B cell (primary cell): ENCODE measurements around the gene RBMS3. TPM values are rescaled to one million over a fixed set of nuclear protein-coding genes. Genes with fewer than 3 reads are reported as not detected.

Experiments used
- ATAC-seq: fragments of 200-7000 bp; cut with Tn5 transposase; one replicate; pipeline ENCODE4 v1.10.0; 2021; ENCODE audit warnings: low read depth, mild to moderate bottlenecking, moderate number of reproducible peaks, moderate library complexity
- CTCF ChIA-PET: fragments of 350-600 bp; sonication (Branson Sonifier 250); formaldehyde crosslinking; loops from one replicate; lab custom pipeline; 2021; ENCODE audit warnings: antibody characterized with exemption, inconsistent platforms; lab: Charles Lee
- POLR2A ChIA-PET: fragments of 350-600 bp; sonication (Branson Sonifier 250); formaldehyde crosslinking; loops from one replicate; lab custom pipeline; 2021; ENCODE audit warnings: antibody characterized with exemption; lab: Charles Lee
- DNase-seq: peaks from one replicate; pipeline ENCODE4 v3.0.0; 2013
- H2AFZ ChIP-seq: 2 replicates; pipeline ENCODE4 v1.6.1; 2012; ENCODE audit warnings: mild to moderate bottlenecking, low read depth, low read length; ENCODE audit not compliant: insufficient read depth, poor library complexity, severe bottlenecking
- H3K27ac ChIP-seq, 2 donors: 1 replicate in 1 of 2; 2 replicates in 1 of 2; pipeline ENCODE4 v1.5.1; 2012 to 2013; ENCODE audit warnings: low read length in 2 of 2, mild to moderate bottlenecking in 2 of 2, moderate library complexity in 1 of 2
- H3K27me3 ChIP-seq, 4 experiments: fragments of 200-600 bp in 1 of 4; sonication (generic) in 1 of 4; replicated peaks in 1 of 4; 1 replicate in 2 of 4; 2 replicates in 2 of 4; pipeline versions ENCODE4 v1.6.1 to v1.7.0; 2013 to 2016; ENCODE audit warnings: low read length in 3 of 4, mild to moderate bottlenecking in 2 of 4, mixed read lengths in 1 of 4, moderate library complexity in 1 of 4; ENCODE audit not compliant: insufficient read depth in 4 of 4, control insufficient read depth in 3 of 4; ENCODE audit errors: control extremely low read depth in 1 of 4
- H3K36me3 ChIP-seq, 2 experiments: replicated peaks in 1 of 2; 1 replicate in 1 of 2; 2 replicates in 1 of 2; pipeline versions ENCODE4 v1.6.1 to v1.7.1; 2013; ENCODE audit warnings: low read length in 1 of 2; ENCODE audit not compliant: insufficient read depth in 2 of 2, control insufficient read depth in 1 of 2; ENCODE audit errors: control extremely low read depth in 1 of 2, extremely low read depth in 1 of 2
- H3K4me1 ChIP-seq, 2 donors: fragments of 200-600 bp in 1 of 2; sonication (generic) in 1 of 2; 1 replicate in 1 of 2; 2 replicates in 1 of 2; pipeline versions ENCODE4 v1.5.1 to v1.6.1; 2013 to 2017; ENCODE audit warnings: low read length in 2 of 2; ENCODE audit not compliant: control insufficient read depth in 2 of 2, insufficient read depth in 2 of 2
- H3K4me2 ChIP-seq: replicated peaks from 2 replicates; pipeline ENCODE3; 2012; ENCODE audit warnings: mild to moderate bottlenecking, low read depth, low read length; ENCODE audit not compliant: poor library complexity, severe bottlenecking
- H3K4me3 ChIP-seq, 5 experiments: fragments of 200-600 bp in 1 of 5; sonication (generic) in 1 of 5; 1 replicate in 3 of 5; 2 replicates in 2 of 5; pipeline versions ENCODE4 v1.5.1 to v1.7.0; 2011 to 2016; ENCODE audit warnings: low read length in 4 of 5, mild to moderate bottlenecking in 4 of 5, low read depth in 2 of 5, control low read depth in 1 of 5, moderate library complexity in 1 of 5; ENCODE audit not compliant: insufficient read depth in 1 of 5; ENCODE audit errors: control extremely low read depth in 1 of 5, extremely low read depth in 1 of 5
- H3K79me2 ChIP-seq: fragments of 200-600 bp; sonication (generic); one replicate; pipeline ENCODE4 v1.6.0; 2016; ENCODE audit warnings: low read length; ENCODE audit not compliant: control insufficient read depth, insufficient read depth
- H3K9ac ChIP-seq: fragments of 200-600 bp; sonication (generic); 2 replicates; pipeline ENCODE4 v1.6.1; 2017; ENCODE audit warnings: mild to moderate bottlenecking, low read length, moderate library complexity
- H3K9me3 ChIP-seq, 3 donors: one replicate each; pipeline versions ENCODE4 v1.6.1 to v1.7.1; 2013; ENCODE audit warnings: low read length in 2 of 3; ENCODE audit not compliant: control insufficient read depth in 2 of 3, insufficient read depth in 1 of 3; ENCODE audit errors: control extremely low read depth in 1 of 3
- H4K20me1 ChIP-seq: 2 replicates; pipeline ENCODE4 v1.6.0; 2012; ENCODE audit warnings: mild to moderate bottlenecking, low read length; ENCODE audit not compliant: insufficient read depth, control insufficient read depth, poor library complexity, severe bottlenecking
- H3K27ac Mint-ChIP-seq: one replicate; pipeline ENCODE4 v1.8.0; 2021; ENCODE audit warnings: mixed read lengths
- H3K27me3 Mint-ChIP-seq: one replicate; pipeline ENCODE4 v1.8.0; 2021; ENCODE audit warnings: mixed read lengths
- H3K4me1 Mint-ChIP-seq: one replicate; pipeline ENCODE4 v1.8.0; 2021; ENCODE audit warnings: mixed read lengths
- H3K4me3 Mint-ChIP-seq: one replicate; pipeline ENCODE4 v1.8.0; 2021; ENCODE audit warnings: mixed read lengths
- H3K9me3 Mint-ChIP-seq: one replicate; pipeline ENCODE4 v1.8.0; 2022; ENCODE audit warnings: mixed read lengths; ENCODE audit not compliant: insufficient read depth
- CTCF ChIP-seq: fragments of 200-600 bp; IDR thresholded peaks from one replicate; pipeline ENCODE4 v1.8.0; 2022; ENCODE audit warnings: antibody characterized with exemption, mild to moderate bottlenecking
- EZH2 ChIP-seq: IDR thresholded peaks from 2 replicates; pipeline ENCODE4 v1.6.1; 2012; ENCODE audit warnings: borderline replicate concordance, low read depth, mild to moderate bottlenecking, moderate library complexity, low read length; ENCODE audit not compliant: insufficient read depth, poor library complexity, severe bottlenecking
- WGBS: methylation state at CpG from one replicate; pipeline ENCODE4 v1.1.5; 2013; ENCODE audit warnings: missing lambda C conversion rate; ENCODE audit not compliant: insufficient coverage; 5-methylcytosine and 5-hydroxymethylcytosine counted together
- intact Hi-C: fragments of 100-400 bp; cut with micrococcal nuclease; formaldehyde crosslinking; loops from one replicate; pipeline ENCODE4 v1.10.0; 2022
- polyA plus RNA-seq: library from polyadenylated mRNA; depleted of rRNA; stranded (reverse); fragments of >200 nt; gene quantifications from 2 replicates; pipeline ENCODE4 v1.2.3, GENCODE V29; 2012
- total RNA-seq, 2 donors: library from RNA; stranded (reverse); fragments of 120-200 nt in 1 of 2; gene quantifications; 1 replicate in 1 of 2; 2 replicates in 1 of 2; pipeline versions ENCODE4 v1.2.3 to v1.2.4, GENCODE V29; 2013 to 2022

The RBMS3 gene
- total and polyA plus RNA-seq, 2 donors (not counting 1 experiment from before 2014, with no cell fraction given): not detected

- no peaks in the 10 kb centered on the region for H3K27me3 Mint-ChIP-seq
- DNase-seq (no peak), ATAC-seq (no peak)
- H3K4me2 ChIP-seq: no peak overlapping the region
- no peaks in the 10 kb centered on the region for H3K9me3 ChIP-seq
- H3K36me3 ChIP-seq: no peaks in the 10 kb centered on the region
- TF ChIP-seq EZH2 (no peak), CTCF (no peak)
- CTCF ChIA-PET: no interaction called here
- no CpG with 5 or more reads among the region's 1 CpG for WGBS
- intact Hi-C loops: no loop called here
- no peak overlapping the region for H3K4me3 Mint-ChIP-seq
- H3K4me1 ChIP-seq: no peaks in the 10 kb centered on the region
- POLR2A ChIA-PET: no interaction called here
- H3K79me2 ChIP-seq: no peaks in the 10 kb centered on the region
- no peak overlapping the region for H3K9ac ChIP-seq
- no peaks in the 10 kb centered on the region for H3K9me3 Mint-ChIP-seq
- no peak overlapping the region for H3K27ac ChIP-seq
- H3K27me3 ChIP-seq: no peaks in the 10 kb centered on the region
- H3K27ac Mint-ChIP-seq: no peak overlapping the region
- no peak overlapping the region for H3K4me3 ChIP-seq
- no peak overlapping the region for H2AFZ ChIP-seq
- H4K20me1 ChIP-seq: no peaks in the 10 kb centered on the region
- H3K4me1 Mint-ChIP-seq: no peaks in the 10 kb centered on the region
These were observed 66.0 kb downstream of the RBMS3 start for GRCh38 chr3:29346828-29347227.

GRCh38 chr3:29347412-29347811, 66.5 kb downstream of the RBMS3 start:
- H3K4me1 Mint-ChIP-seq: no peaks in the 10 kb centered on the region
- H3K4me3 ChIP-seq: no peak overlapping the region
- H3K9me3 Mint-ChIP-seq: no peaks in the 10 kb centered on the region
- H3K27ac ChIP-seq: no peak overlapping the region
- ATAC-seq: no peak
- ChIA-PET POLR2A (no interaction called here), CTCF (no interaction called here)
- intact Hi-C loops: no loop called here
- no peak overlapping the region for H2AFZ ChIP-seq
- H3K79me2 ChIP-seq: no peaks in the 10 kb centered on the region
- no peak for TF ChIP-seq EZH2
- TF ChIP-seq CTCF: no peak
- no peak overlapping the region for H3K4me2 ChIP-seq
- H3K27ac Mint-ChIP-seq: no peak overlapping the region
- 100% methylated on average over 2 of the region's 5 CpGs for WGBS
- no peak overlapping the region for H3K9ac ChIP-seq
- no peak for DNase-seq
- H3K27me3 Mint-ChIP-seq: no peaks in the 10 kb centered on the region
- H3K27me3 ChIP-seq: no peaks in the 10 kb centered on the region
- H3K36me3 ChIP-seq: no peaks in the 10 kb centered on the region
- H4K20me1 ChIP-seq: no peaks in the 10 kb centered on the region
- no peak overlapping the region for H3K4me3 Mint-ChIP-seq
- no peaks in the 10 kb centered on the region for H3K9me3 ChIP-seq
- H3K4me1 ChIP-seq: no peaks in the 10 kb centered on the region
